Measurements from ENCODE around the gene GOLGA2. TPM values are rescaled to one million over a fixed set of nuclear protein-coding genes. Genes with fewer than 3 reads are reported as not detected.

GOLGA2 gene
- total and polyA plus RNA-seq, 4 donors: 56.0 to 137 (median 89.7) TPM

DNA sequence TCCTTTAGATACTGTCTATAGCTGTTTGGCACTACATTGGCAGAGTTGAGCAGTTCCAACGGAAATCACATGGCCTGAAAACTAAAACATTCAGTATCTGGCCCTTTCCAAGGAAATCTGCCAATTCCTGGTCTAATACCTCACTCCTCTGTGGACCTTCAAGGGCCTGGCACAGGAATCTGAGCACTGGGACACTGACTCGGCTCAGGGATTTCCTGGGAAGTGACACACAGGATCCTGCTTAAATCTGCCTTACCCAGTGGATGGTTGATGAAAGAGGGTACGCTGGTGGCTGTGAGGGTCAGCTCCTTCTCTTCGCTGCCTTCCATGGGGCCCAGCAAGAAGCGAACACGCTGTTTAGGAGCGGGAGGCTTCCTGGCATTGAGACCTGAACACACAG lies 45.5 kb upstream of the GOLGA2 start:
- TF ChIP-seq, protein P1, sequence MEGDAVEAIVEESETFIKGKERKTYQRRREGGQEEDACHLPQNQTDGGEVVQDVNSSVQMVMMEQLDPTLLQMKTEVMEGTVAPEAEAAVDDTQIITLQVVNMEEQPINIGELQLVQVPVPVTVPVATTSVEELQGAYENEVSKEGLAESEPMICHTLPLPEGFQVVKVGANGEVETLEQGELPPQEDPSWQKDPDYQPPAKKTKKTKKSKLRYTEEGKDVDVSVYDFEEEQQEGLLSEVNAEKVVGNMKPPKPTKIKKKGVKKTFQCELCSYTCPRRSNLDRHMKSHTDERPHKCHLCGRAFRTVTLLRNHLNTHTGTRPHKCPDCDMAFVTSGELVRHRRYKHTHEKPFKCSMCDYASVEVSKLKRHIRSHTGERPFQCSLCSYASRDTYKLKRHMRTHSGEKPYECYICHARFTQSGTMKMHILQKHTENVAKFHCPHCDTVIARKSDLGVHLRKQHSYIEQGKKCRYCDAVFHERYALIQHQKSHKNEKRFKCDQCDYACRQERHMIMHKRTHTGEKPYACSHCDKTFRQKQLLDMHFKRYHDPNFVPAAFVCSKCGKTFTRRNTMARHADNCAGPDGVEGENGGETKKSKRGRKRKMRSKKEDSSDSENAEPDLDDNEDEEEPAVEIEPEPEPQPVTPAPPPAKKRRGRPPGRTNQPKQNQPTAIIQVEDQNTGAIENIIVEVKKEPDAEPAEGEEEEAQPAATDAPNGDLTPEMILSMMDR (IDR thresholded peaks at IDR 0.05; ENCODE audit: control extremely low read depth, extremely low read depth): no peak
- peak overlapping the region in 1 of 2 donors; percentile 75 for H3K9ac ChIP-seq (ENCODE audit: insufficient read depth in 1 of 2, low read length in 2 of 2)
- H3K4me1 ChIP-seq (ENCODE audit: control insufficient read depth in 5 of 5, insufficient read depth in 5 of 5, low read length in 5 of 5): peaks cover 0 to 16% (median 7%) of the 10 kb centered on the region in 5 donors
- no peaks in the 10 kb centered on the region for H3K9me3 ChIP-seq (ENCODE audit: control insufficient read depth in 4 of 4, insufficient read depth in 3 of 4, low read length in 3 of 4)
- H3K4me3 ChIP-seq: peak overlapping the region; percentile 96
- no peak for ATAC-seq (ENCODE audit: insufficient read depth, low FRiP score)
- no peak overlapping the region for H3K27ac ChIP-seq (ENCODE audit: low read depth in 1 of 2, low read length in 1 of 2)
- WGBS, 2 donors: 80 to 92% methylated on average over 7 of the region's 7 CpGs
- no peak for DNase-seq
- H3K27me3 ChIP-seq (ENCODE audit: control insufficient read depth in 3 of 3, insufficient read depth in 3 of 3, low read length in 2 of 3): no peaks in the 10 kb centered on the region
- H3K36me3 ChIP-seq (ENCODE audit: control insufficient read depth in 4 of 4, insufficient read depth in 4 of 4, low read length in 4 of 4): peaks cover 7 to 27% (median 20%) of the 10 kb centered on the region in 4 donors

DNA sequence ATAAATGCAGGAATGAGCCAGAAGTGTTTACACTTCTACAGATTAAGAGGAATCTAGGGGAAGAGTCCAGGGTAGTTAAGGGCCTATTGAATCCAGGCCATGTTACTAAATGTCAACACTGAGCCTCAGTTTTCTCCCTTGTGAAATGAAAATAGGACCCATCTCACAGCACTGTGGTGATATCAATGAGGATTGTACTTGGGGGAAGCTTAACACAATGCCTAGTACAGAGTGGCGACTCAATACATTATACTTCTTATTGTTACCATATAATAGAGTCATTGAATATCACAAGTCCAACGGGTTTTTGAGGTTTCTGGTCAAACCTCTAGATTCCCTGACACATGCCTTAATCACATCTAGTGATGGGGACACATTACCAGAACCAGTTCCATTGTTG lies 41.8 kb upstream of the GOLGA2 start:
- Histone ChIP-seq H3K4me1 (ENCODE audit: control insufficient read depth in 5 of 5, insufficient read depth in 5 of 5, low read length in 5 of 5) (peaks cover 0 to 9% (median 2%) of the 10 kb centered on the region in 5 donors), H3K9me3 (ENCODE audit: control insufficient read depth in 4 of 4, insufficient read depth in 3 of 4, low read length in 3 of 4) (no peaks in the 10 kb centered on the region), H3K36me3 (ENCODE audit: control insufficient read depth in 4 of 4, insufficient read depth in 4 of 4, low read length in 4 of 4) (peaks cover 7 to 29% (median 21%) of the 10 kb centered on the region in 4 donors), H3K4me3 (no peak overlapping the region), H3K27ac (ENCODE audit: low read depth in 1 of 2, low read length in 1 of 2) (no peak overlapping the region), H3K9ac (ENCODE audit: insufficient read depth in 1 of 2, low read length in 2 of 2) (no peak overlapping the region), H3K27me3 (ENCODE audit: control insufficient read depth in 3 of 3, insufficient read depth in 3 of 3, low read length in 2 of 3) (no peaks in the 10 kb centered on the region)
- TF ChIP-seq, protein P1 (IDR thresholded peaks at IDR 0.05; ENCODE audit: control extremely low read depth, extremely low read depth): no peak
- no peak for DNase-seq
- 75 to 93% methylated on average over 2 of the region's 2 CpGs for WGBS, 2 donors
- no peak for ATAC-seq (ENCODE audit: insufficient read depth, low FRiP score)

DNA sequence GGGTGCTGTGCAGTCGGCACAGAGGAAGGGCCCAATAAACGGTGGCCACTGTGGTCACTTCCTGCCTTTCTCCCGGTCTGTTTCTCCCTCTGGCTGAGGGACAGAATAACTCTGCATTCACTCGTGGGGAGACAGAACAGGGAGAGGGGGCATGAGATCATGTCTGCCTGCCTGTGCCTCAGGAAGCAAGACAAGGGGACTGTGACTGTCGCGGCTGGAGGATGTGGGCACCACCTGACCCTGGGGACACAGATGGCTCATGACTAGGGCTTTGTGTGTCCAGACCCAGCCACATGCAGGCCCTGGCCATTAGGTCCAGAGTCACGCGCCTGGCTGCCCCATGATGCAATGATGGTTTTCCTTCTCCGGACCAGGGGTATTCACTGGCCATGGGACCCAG lies 40.6 kb upstream of the GOLGA2 start:
- no peak overlapping the region for H3K9ac ChIP-seq (ENCODE audit: insufficient read depth in 1 of 2, low read length in 2 of 2)
- H3K27me3 ChIP-seq (ENCODE audit: control insufficient read depth in 3 of 3, insufficient read depth in 3 of 3, low read length in 2 of 3): no peaks in the 10 kb centered on the region
- no peak for ATAC-seq (ENCODE audit: insufficient read depth, low FRiP score)
- DNase-seq: no peak
- H3K27ac ChIP-seq (ENCODE audit: low read depth in 1 of 2, low read length in 1 of 2): no peak overlapping the region
- TF ChIP-seq, protein P1 (IDR thresholded peaks at IDR 0.05; ENCODE audit: control extremely low read depth, extremely low read depth): no peak
- 70 to 83% methylated on average over 9 of the region's 9 CpGs for WGBS, 2 donors
- no peaks in the 10 kb centered on the region for H3K9me3 ChIP-seq (ENCODE audit: control insufficient read depth in 4 of 4, insufficient read depth in 3 of 4, low read length in 3 of 4)
- no peak overlapping the region for H3K4me3 ChIP-seq
- H3K4me1 ChIP-seq (ENCODE audit: control insufficient read depth in 5 of 5, insufficient read depth in 5 of 5, low read length in 5 of 5): peaks cover 0 to 3% (median 1%) of the 10 kb centered on the region in 5 donors
- peaks cover 7 to 30% (median 21%) of the 10 kb centered on the region in 4 donors for H3K36me3 ChIP-seq (ENCODE audit: control insufficient read depth in 4 of 4, insufficient read depth in 4 of 4, low read length in 4 of 4)

DNA sequence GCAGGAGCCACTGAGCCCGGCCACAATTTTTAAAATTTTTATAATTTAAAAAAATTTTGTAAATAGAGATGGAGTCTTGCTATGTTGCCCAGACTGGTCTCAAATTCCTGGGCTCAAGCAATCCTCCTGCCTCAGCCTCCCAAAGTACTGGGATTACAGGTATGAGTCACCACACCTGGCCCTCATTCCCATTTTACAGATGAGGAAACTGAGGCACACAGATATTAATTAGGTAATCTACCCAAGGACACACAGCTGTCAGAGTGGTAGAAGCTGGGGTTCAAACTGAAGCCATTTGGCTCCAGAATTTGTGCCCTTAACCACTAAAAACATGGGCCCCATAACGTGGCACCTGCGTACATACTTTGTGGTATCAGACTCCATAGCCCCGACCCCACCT lies 38.9 kb upstream of the GOLGA2 start:
- Histone ChIP-seq H3K4me3 (no peak overlapping the region), H3K9me3 (ENCODE audit: control insufficient read depth in 4 of 4, insufficient read depth in 3 of 4, low read length in 3 of 4) (no peaks in the 10 kb centered on the region), H3K27ac (ENCODE audit: low read depth in 1 of 2, low read length in 1 of 2) (no peak overlapping the region), H3K4me1 (ENCODE audit: control insufficient read depth in 5 of 5, insufficient read depth in 5 of 5, low read length in 5 of 5) (peaks cover 0 to 3% (median 0%) of the 10 kb centered on the region in 5 donors), H3K27me3 (ENCODE audit: control insufficient read depth in 3 of 3, insufficient read depth in 3 of 3, low read length in 2 of 3) (no peaks in the 10 kb centered on the region), H3K36me3 (ENCODE audit: control insufficient read depth in 4 of 4, insufficient read depth in 4 of 4, low read length in 4 of 4) (peaks cover 7 to 45% (median 20%) of the 10 kb centered on the region in 4 donors), H3K9ac (ENCODE audit: insufficient read depth in 1 of 2, low read length in 2 of 2) (no peak overlapping the region)
- TF ChIP-seq, protein P1 (IDR thresholded peaks at IDR 0.05; ENCODE audit: control extremely low read depth, extremely low read depth): no peak
- ATAC-seq (ENCODE audit: insufficient read depth, low FRiP score) (no peak), DNase-seq (no peak)
- WGBS, 2 donors: 95 to 96% methylated on average over 4 of the region's 4 CpGs

All from lung (tissue), 12 donors.